Measurements from ENCODE around the gene EXOC4. TPM values are rescaled to one million over a fixed set of nuclear protein-coding genes. Genes with fewer than 3 reads are reported as not detected.

The EXOC4 gene
- total and polyA plus RNA-seq, 2 of the 8 experiments (the other 6 are each of a cell fraction or from before 2014, with no cell fraction given), result 27.0 to 67.3 TPM

GRCh38 chr7:133885213-133885612 lies 632.3 kb downstream of the EXOC4 start:
- no peak overlapping the region for H3K4ac ChIP-seq (replicated peaks; ENCODE audit: insufficient read length, low read depth, low read length)
- H2BK5ac ChIP-seq (ENCODE audit: low read depth, low read length), result no peak overlapping the region
- WGBS, 2 experiments (ENCODE audit: extremely low coverage in 1 of 2, insufficient coverage in 1 of 2, insufficient read length in 1 of 2, insufficient replicate concordance in 2 of 2, low coverage in 1 of 2, low lambda C conversion rate in 2 of 2, missing lambda C conversion rate in 1 of 2), result 96% methylated on average over 4 of the region's 5 CpGs; no CpG with 5 or more reads in 1 of the 2 experiments
- no peak overlapping the region for H3K9ac ChIP-seq (replicated peaks in 1 of 4; ENCODE audit: extremely low read depth in 1 of 4, low read depth in 3 of 4, low read length in 3 of 4)
- DNase-seq (ENCODE audit: low read depth in 1 of 2, low spot score in 2 of 2) (no peak), FAIRE-seq (no peak)
- no peaks in the 10 kb centered on the region for H3K23me2 ChIP-seq (ENCODE audit: low read depth, low read length)
- no peak overlapping the region for H2BK120ac ChIP-seq (replicated peaks; ENCODE audit: low read depth, low read length)
- no peaks in the 10 kb centered on the region for H3K36me3 ChIP-seq (ENCODE audit: control insufficient read depth in 2 of 4, insufficient read depth in 4 of 4, low read length in 3 of 4)
- H2BK15ac ChIP-seq (ENCODE audit: low read length), result no peak overlapping the region
- H3K14ac ChIP-seq (ENCODE audit: insufficient read length), result no peak overlapping the region
- no peak overlapping the region for H4K91ac ChIP-seq (replicated peaks; ENCODE audit: insufficient read length, low read length)
- no peak overlapping the region for H3K23ac ChIP-seq (ENCODE audit: insufficient read length)
- no peak overlapping the region for H2AFZ ChIP-seq (ENCODE audit: low read length)
- no peaks in the 10 kb centered on the region; a peak in 1 of 7 replicates for H3K4me1 ChIP-seq (replicated peaks in 1 of 4; ENCODE audit: control insufficient read depth in 3 of 4, insufficient read depth in 4 of 4, low read length in 3 of 4)
- no peaks in the 10 kb centered on the region for H4K20me1 ChIP-seq (replicated peaks in 1 of 2; ENCODE audit: control insufficient read depth in 1 of 2, insufficient read depth in 2 of 2, low read length in 2 of 2)
- H3K9me3 ChIP-seq (ENCODE audit: insufficient read depth in 2 of 2, low read depth in 1 of 2, low read length in 1 of 2), result no peaks in the 10 kb centered on the region
- H2AK5ac ChIP-seq (ENCODE audit: low read depth, low read length), result no peak overlapping the region
- H2BK12ac ChIP-seq (ENCODE audit: low read depth, low read length), result no peak overlapping the region
- H3K27me3 ChIP-seq (replicated peaks in 1 of 4; ENCODE audit: control insufficient read depth in 3 of 4, extremely low read depth in 1 of 4, insufficient read depth in 3 of 4, low read length in 3 of 4), result no peaks in the 10 kb centered on the region
- H2BK20ac ChIP-seq (ENCODE audit: low read length), result no peak overlapping the region
- POLR2A ChIA-PET (ENCODE audit: partially characterized antibody), result no interaction called here
- CTCF ChIA-PET (ENCODE audit: partially characterized antibody), result no interaction called here
- H4K5ac ChIP-seq (ENCODE audit: insufficient read length, low read depth, low read length), result no peak overlapping the region
- no peak overlapping the region for H4K8ac ChIP-seq (ENCODE audit: extremely low read depth, insufficient read depth, low read length)
- no peaks in the 10 kb centered on the region for H3K79me1 ChIP-seq (ENCODE audit: low read depth, low read length)
- H3K56ac ChIP-seq (replicated peaks; ENCODE audit: insufficient read length, low read depth, low read length), result no peak overlapping the region
- H3K18ac ChIP-seq (ENCODE audit: extremely low read depth, low read length), result no peak overlapping the region
- H3K4me2 ChIP-seq (ENCODE audit: insufficient read depth in 1 of 2, low read depth in 2 of 2, low read length in 2 of 2), result no peak overlapping the region
- no peak overlapping the region for H3K4me3 ChIP-seq (ENCODE audit: extremely low read depth in 1 of 4, insufficient read depth in 2 of 4, low read depth in 3 of 4, low read length in 4 of 4)
- no peaks in the 10 kb centered on the region for H3K79me2 ChIP-seq (ENCODE audit: control insufficient read depth in 1 of 2, insufficient read depth in 2 of 2, low read length in 2 of 2)
- no peak overlapping the region for H3K27ac ChIP-seq (ENCODE audit: low read depth, low read length)
- no peak for TF ChIP-seq TEAD4 (IDR thresholded peaks at IDR 0.05; ENCODE audit: low read depth, low read length)
- TF ChIP-seq FOSL1 (IDR thresholded peaks at IDR 0.05; ENCODE audit: insufficient read depth, low read depth, low read length), result no peak
- TF ChIP-seq SP2 (IDR thresholded peaks at IDR 0.05; ENCODE audit: low read length), result no peak
- no peak for TF ChIP-seq NANOG (IDR thresholded peaks at IDR 0.05; ENCODE audit: insufficient read depth, low read depth, low read length, poor library complexity, severe bottlenecking)
- no peak for TF ChIP-seq MAFK (IDR thresholded peaks at IDR 0.05; ENCODE audit: low read depth, low read length)
- no peak for TF ChIP-seq JUND (IDR thresholded peaks at IDR 0.05; ENCODE audit: low read length)
- TF ChIP-seq, protein P1, sequence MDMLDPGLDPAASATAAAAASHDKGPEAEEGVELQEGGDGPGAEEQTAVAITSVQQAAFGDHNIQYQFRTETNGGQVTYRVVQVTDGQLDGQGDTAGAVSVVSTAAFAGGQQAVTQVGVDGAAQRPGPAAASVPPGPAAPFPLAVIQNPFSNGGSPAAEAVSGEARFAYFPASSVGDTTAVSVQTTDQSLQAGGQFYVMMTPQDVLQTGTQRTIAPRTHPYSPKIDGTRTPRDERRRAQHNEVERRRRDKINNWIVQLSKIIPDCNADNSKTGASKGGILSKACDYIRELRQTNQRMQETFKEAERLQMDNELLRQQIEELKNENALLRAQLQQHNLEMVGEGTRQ (IDR thresholded peaks at IDR 0.05; ENCODE audit: low read length), result no peak
- no peak for TF ChIP-seq CTBP2 (IDR thresholded peaks at IDR 0.05; ENCODE audit: borderline replicate concordance, insufficient read depth, insufficient read length, low read length)
- no peak for TF ChIP-seq POU5F1 (IDR thresholded peaks at IDR 0.05; ENCODE audit: low read depth, low read length)
- TF ChIP-seq, protein P2, sequence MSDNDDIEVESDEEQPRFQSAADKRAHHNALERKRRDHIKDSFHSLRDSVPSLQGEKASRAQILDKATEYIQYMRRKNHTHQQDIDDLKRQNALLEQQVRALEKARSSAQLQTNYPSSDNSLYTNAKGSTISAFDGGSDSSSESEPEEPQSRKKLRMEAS (IDR thresholded peaks at IDR 0.05), result no peak
- TF ChIP-seq CREB1 (IDR thresholded peaks at IDR 0.05), result no peak
- TF ChIP-seq SP4 (IDR thresholded peaks at IDR 0.05; ENCODE audit: low read length), result no peak
- TF ChIP-seq SP1 (IDR thresholded peaks at IDR 0.05; ENCODE audit: low read depth, low read length), result no peak
- TF ChIP-seq CHD2 (IDR thresholded peaks at IDR 0.05; ENCODE audit: low read length), result no peak
- no peak for TF ChIP-seq SUZ12 (IDR thresholded peaks at IDR 0.05; ENCODE audit: low read length)
